Choroid plexus epithelial cell (primary cell): ENCODE results near the gene SYTL5.

Experiments used
- DNase-seq: peaks from one replicate; pipeline ENCODE4 v3.0.0-alpha.2; 2010; ENCODE audit warnings: low read depth
- H3K4me3 ChIP-seq: 2 replicates; pipeline ENCODE4 v1.5.1; 2011; ENCODE audit warnings: low read depth, mild to moderate bottlenecking, control low read depth, low read length, moderate library complexity
- TF ChIP-seq, protein P1 (sequence below): conservative IDR thresholded peaks from 2 replicates; pipeline ENCODE4 v1.5.1; 2011; ENCODE audit warnings: low read depth, mild to moderate bottlenecking, control low read depth, inconsistent platforms, low read length, moderate library complexity

Gene SYTL5

DNA sequence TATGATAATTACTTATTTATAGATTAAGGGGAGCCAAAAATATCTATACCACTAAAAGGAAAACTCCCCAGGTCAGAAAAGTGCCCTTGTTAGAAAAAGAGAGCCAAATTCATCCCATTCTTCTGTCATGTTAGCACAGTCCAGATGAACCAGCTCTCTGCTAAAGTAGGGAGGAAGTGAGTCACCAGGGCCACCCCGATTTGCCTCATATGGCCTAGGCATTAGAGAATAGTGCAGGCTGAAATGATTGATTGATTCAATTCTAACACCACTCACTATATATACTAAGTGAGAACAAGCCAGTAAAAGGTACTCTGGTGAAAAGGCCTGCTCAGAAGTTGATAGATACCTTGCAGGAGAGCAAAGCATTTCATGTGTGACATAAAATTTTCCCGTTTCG lies 119.8 kb downstream of the SYTL5 start:
- no peak overlapping the region for H3K4me3 ChIP-seq
- DNase-seq = no peak
- TF ChIP-seq, protein P1, sequence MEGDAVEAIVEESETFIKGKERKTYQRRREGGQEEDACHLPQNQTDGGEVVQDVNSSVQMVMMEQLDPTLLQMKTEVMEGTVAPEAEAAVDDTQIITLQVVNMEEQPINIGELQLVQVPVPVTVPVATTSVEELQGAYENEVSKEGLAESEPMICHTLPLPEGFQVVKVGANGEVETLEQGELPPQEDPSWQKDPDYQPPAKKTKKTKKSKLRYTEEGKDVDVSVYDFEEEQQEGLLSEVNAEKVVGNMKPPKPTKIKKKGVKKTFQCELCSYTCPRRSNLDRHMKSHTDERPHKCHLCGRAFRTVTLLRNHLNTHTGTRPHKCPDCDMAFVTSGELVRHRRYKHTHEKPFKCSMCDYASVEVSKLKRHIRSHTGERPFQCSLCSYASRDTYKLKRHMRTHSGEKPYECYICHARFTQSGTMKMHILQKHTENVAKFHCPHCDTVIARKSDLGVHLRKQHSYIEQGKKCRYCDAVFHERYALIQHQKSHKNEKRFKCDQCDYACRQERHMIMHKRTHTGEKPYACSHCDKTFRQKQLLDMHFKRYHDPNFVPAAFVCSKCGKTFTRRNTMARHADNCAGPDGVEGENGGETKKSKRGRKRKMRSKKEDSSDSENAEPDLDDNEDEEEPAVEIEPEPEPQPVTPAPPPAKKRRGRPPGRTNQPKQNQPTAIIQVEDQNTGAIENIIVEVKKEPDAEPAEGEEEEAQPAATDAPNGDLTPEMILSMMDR = no peak

DNA sequence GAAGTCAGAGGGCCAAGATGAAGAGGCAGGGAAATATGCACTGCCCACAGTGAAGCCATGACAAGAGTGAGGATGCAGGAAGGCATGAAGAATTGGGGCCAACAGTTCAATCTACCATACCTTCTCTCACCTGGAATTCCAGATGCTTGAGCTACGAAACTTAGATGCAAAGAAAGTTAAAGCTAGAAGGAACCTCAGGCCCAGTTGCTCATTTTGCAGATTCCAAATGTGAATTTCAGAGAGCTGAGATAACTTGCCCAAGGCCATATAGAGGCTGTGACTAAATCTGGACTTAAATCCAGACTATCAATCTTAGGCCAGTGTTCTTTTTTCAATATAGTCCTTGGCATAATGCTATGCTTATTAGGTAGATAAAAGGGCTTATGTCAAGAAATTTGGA lies 121.6 kb downstream of the SYTL5 start:
- no peak for DNase-seq
- H3K4me3 ChIP-seq = no peak overlapping the region
- TF ChIP-seq, protein P1 = no peak

DNA sequence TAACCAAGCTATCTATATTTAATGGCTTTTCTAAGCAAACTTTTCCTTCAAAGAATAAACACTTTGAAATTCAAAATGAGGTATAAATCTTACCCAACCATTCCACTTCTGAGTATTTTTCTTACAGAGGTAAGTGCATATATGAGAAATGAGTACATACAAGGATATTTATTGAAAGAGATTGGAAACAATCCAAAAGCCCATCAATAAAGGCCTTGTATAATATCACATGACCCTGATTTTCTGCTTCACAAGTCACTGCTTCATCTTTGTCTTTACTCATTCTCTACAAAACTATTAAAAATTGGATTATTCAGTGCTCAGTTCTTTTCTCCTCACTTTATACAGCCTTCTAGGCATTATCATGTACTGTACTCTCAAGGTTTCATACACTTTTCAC lies 123.0 kb downstream of the SYTL5 start:
- no peak overlapping the region for H3K4me3 ChIP-seq
- TF ChIP-seq, protein P1 = no peak
- DNase-seq = no peak

DNA sequence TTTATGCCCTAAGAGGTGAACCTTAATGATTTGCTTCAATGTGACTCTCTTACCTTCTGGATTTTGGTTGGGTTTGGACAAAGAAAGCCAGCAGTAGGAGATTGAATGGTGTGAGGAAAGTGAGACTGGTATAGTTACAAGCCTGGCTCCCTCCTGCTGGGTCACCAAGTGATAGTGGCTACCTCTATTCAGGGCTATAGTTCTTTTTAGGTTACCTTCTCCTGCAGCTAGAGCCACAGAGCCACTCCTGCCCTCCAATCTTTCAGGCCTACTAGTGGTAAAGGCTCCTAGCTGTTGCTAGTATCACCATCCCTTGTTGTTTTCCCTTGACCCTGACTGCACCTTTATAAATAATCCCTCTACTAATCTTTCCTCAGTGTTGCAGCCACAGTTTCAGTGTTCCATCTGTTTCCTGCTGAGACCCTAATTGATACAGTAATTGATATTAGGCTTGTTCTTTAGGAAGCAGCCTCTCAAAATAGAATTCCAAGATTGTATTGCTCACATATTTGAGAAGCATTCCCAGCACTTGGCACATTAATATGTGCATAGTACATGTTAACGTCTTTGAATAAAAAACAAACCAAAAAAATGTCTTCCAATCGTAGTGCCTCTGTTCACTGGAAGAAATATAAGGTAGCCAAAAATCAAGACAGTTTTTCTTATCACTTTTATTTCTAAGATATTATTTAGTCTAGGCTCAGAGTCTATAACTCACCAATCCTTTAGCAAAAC lies 132.0 kb downstream of the SYTL5 start:
- DNase-seq = no peak
- no peak overlapping the region for H3K4me3 ChIP-seq
- TF ChIP-seq, protein P1 = no peak

DNA sequence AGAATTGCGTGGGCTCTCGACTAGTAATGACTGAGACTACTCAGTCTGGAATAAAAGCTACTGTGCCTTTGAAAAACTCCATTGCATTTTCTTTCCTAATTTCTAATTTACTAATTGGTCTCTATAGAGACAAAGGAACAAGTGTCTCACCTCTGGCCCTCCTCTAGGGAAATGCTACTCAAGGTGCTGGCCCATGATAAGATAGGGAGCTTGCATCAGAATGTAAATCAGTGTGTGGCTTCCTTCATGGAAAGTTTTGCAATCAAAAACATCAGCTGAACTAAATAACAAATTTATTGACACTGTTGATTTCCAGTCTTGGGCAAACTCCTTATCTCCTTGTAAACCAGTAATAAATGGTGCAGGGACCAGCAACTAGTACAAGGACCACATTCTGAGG lies 132.5 kb downstream of the SYTL5 start:
- no peak overlapping the region for H3K4me3 ChIP-seq
- DNase-seq = no peak
- TF ChIP-seq, protein P1 = no peak

DNA sequence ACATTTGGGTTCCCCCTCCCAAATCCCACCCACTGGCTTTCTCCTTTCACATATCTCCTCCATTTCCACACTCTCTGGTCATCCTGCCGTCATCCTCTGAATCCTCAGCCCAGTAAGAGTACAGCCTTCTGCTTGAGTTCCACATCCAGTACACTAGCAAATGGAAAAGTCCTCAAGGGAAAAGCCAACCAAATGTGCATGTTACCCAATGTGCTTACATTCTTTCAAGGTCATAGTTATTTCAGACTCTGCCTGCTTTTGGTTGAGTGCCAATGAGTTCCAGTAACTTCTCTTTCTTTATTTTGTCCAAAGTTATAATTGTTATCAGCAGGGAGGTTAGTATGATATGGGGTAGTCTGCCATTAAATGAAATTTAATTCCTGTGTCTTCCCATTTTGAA lies 136.3 kb downstream of the SYTL5 start:
- H3K4me3 ChIP-seq = no peak overlapping the region
- TF ChIP-seq, protein P1 = no peak
- DNase-seq = peak; percentile 89

DNA sequence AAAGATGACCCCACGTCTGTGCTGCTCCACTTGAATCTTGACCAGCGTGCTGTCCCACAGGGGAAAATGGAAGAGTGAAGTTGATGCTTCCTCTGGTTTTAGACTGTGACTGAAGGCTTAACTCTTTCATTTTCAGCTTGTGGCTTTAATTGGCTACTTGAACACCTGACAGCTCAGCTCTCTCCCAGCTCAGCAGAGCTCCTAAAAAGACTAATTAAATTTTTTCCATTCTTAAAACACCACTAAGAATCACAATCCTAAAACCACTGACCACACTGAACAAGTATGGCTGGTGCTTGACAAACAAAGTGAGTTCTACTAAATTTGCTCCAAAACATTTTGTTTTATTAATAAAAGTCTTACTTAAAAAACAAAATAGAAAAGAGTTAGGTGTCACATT lies 142.7 kb downstream of the SYTL5 start:
- TF ChIP-seq, protein P1 = no peak
- no peak for DNase-seq
- H3K4me3 ChIP-seq = no peak overlapping the region
